ENCODE data around the gene JAML. TPM values are rescaled to one million over a fixed set of nuclear protein-coding genes. Genes with fewer than 3 reads are reported as not detected.

Gene JAML
- total and polyA plus RNA-seq, 7 donors = 3.3 to 35.1 (median 6.1) TPM

DNA sequence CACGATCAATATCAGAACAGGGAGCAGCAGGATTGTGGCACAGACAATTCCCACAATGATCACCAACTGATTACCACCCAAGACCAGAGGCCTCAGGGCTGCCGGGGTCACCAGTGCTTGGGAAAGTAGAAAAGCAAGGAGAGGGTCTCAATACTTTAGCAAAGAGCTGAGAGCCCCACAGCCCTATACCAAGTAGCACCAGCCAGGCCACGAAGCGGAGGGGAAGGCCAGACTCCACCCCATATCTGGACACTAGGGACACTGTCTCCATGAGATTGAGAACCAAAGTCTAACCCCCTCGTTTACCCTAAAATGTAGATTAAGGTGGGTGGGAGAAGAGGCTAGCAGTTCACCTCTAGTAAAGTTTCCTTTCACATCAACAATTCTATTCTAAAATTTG, 24.3 kb downstream of the JAML start:
- H3K9me3 ChIP-seq = no peaks in the 10 kb centered on the region
- H3K36me3 ChIP-seq = no peaks in the 10 kb centered on the region
- no peaks in the 10 kb centered on the region for H3K27me3 ChIP-seq
- WGBS, 2 donors = 92 to 93% methylated on average over 5 of the region's 5 CpGs
- H3K4me3 ChIP-seq = no peak overlapping the region
- peaks cover 0 to 12% (median 3%) of the 10 kb centered on the region in 4 donors for H3K4me1 ChIP-seq
- H3K27ac ChIP-seq = no peak overlapping the region
- TF ChIP-seq CTCF (IDR thresholded peaks at IDR 0.05) (no peak), EP300 (IDR thresholded peaks at IDR 0.05) (no peak)
- DNase-seq = no peak
- intact Hi-C loops (cut with DNase I) = no loop called here

DNA sequence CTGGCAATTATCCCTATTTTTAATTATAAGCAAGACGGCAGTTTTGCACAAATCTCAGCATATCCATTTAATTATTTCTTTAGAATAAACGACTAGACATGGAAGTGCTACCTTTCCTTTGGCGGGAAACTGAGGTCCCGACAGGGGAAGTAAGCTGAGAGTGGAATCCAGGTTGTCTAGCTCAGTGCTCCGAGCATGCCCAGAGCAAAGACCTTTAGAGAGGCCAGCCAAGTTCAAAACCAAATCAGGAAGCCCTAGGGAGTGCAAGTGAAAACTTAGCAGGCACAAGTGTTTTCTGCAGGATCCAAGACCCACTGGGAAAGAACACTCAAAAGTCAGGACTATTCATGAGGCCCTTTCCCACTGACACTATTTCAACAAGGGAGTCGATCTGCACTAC, 25.7 kb downstream of the JAML start:
- Histone ChIP-seq H3K27me3 (no peaks in the 10 kb centered on the region), H3K4me1 (peaks cover 0 to 26% (median 17%) of the 10 kb centered on the region in 4 donors), H3K36me3 (no peaks in the 10 kb centered on the region), H3K4me3 (no peak overlapping the region), H3K9me3 (no peaks in the 10 kb centered on the region), H3K27ac (no peak overlapping the region)
- TF ChIP-seq CTCF (IDR thresholded peaks at IDR 0.05) (no peak), POLR2A (IDR thresholded peaks at IDR 0.05) (no peak), POLR2AphosphoS5 (IDR thresholded peaks at IDR 0.05) (no peak), EP300 (IDR thresholded peaks at IDR 0.05) (no peak)
- WGBS, 2 donors = 83 to 84% methylated on average over 6 of the region's 6 CpGs
- intact Hi-C loops (cut with DNase I) = loop anchor here (2.0 to 5.0 kb wide), 2 partner anchors 158 to 288 kb away; no protein-coding TSS in a partner anchor
- DNase-seq = no peak

DNA sequence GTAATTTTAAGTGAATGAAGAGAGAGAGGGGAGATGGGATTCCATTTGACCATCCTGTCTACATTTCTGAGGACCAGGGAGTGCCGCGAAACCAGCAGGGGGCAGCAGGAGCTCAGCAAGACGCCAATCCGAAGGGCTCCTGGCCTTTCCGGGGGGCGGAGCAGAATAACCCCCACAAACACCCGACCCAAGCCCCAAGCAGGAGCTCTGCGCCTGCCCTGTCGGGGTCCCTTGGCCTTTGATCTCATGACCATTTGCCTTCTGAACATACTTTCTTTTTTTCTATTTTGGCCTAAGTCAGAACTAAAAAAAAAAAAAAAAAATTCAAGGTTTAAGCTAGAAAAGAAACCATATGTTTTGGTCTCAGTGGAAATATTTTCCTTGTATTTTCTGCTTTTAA, 26.4 kb downstream of the JAML start:
- TF ChIP-seq POLR2A (IDR thresholded peaks at IDR 0.05) = no peak
- peak; percentile 57 to 84 (median 80) for TF ChIP-seq CTCF (IDR thresholded peaks at IDR 0.05)
- peaks cover 0 to 28% (median 20%) of the 10 kb centered on the region in 4 donors for H3K4me1 ChIP-seq
- no peaks in the 10 kb centered on the region for H3K9me3 ChIP-seq
- intact Hi-C loops (cut with DNase I) = loop anchor here (2.0 to 5.0 kb wide), 2 partner anchors 158 to 289 kb away; no protein-coding TSS in a partner anchor
- no peaks in the 10 kb centered on the region for H3K36me3 ChIP-seq
- peak; percentile 87 for DNase-seq
- H3K27me3 ChIP-seq = no peaks in the 10 kb centered on the region
- WGBS, 2 donors = 0 to 2% methylated on average over 9 of the region's 9 CpGs
- no peak overlapping the region for H3K27ac ChIP-seq
- peak overlapping the region in 1 of 4 donors; percentile 4 for H3K4me3 ChIP-seq

DNA sequence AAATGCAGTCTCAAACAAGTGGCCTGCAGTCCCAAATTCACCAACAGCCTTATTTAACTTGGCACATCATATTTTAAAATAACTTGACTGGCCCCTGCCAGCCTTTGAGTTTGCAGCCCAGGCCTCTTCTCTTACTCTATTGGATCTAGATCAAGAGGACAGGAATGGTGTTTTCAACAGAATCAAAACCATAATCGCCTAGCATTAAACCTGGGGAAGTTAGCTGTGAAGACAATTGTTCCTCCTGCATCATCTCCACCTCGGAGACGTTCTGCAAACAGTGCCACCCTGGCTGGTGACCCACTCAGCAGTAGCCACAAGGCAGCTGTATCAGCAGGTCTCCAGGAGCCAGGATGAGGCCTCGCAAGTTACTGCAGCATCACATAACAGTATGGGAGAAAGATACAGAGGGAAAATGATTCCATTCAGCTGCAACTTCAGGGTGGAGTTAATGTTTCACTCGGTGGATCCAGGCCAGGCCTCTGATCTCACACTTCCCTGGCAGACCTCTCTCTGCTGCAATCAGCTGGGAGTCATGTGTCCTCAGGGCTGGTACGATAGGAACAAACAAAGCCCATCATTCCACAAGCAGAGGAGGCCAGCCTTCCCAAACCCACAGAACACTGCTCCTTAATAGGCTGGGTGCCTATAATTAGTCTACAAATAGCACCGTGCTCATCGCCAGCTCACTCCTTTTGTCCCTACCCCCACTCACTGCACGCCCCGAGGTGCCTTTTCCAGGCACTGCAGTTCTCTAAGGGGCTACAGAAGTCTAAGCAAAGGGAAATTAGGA, 29.8 kb downstream of the JAML start:
- Histone ChIP-seq H3K27me3 (no peaks in the 10 kb centered on the region), H3K4me1 (peaks cover 0 to 28% (median 20%) of the 10 kb centered on the region in 4 donors)

More for the DNA sequence above, 29.8 kb downstream of the JAML start:
- peak overlapping the region; percentile 55 to 78 (median 69) for H3K27ac ChIP-seq
- no peaks in the 10 kb centered on the region for H3K36me3 ChIP-seq
- no peak overlapping the region for H3K4me3 ChIP-seq
- intact Hi-C loops (cut with DNase I) = loop anchor here (5.0 kb wide), 1 partner anchor 292 kb away; no protein-coding TSS in a partner anchor
- H3K9me3 ChIP-seq = no peaks in the 10 kb centered on the region
- TF ChIP-seq POLR2AphosphoS5 (IDR thresholded peaks at IDR 0.05) (peak; percentile 22 to 76 (median 35)), EP300 (IDR thresholded peaks at IDR 0.05) (no peak), POLR2A (IDR thresholded peaks at IDR 0.05) (no peak), CTCF (IDR thresholded peaks at IDR 0.05) (no peak)
- DNase-seq = peak; percentile 95
- WGBS, 2 donors = 14 to 50% methylated on average over 10 of the region's 10 CpGs

All from sigmoid colon (tissue), 7 donors.